ENCODE measurements around the gene DCUN1D2. TPM values are rescaled to one million over a fixed set of nuclear protein-coding genes. Genes with fewer than 3 reads are reported as not detected.

Gene DCUN1D2
- total RNA-seq, 4 donors from 2014 or later, result 45.1 to 63.6 (median 56.0) TPM

DNA sequence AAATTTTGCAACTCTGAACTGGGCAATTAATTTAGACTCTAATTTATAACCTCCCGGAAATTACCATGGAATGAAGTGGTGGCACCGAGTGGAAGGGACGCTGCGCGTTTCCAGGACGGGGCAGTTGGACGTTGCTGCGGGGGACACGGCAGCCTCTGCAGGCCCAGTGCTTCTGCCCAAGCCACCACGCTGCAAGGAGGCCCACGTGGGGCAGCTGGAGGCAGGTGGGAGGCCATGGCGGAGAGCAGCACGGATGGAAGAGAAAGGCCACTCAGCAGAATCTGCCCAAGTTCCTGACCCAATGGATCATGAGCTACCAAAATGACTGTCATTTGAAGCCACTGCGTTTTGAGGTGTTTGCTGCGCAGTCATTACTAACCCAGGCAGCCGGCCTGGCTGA is 26.0 kb downstream of the DCUN1D2 start:
- intact Hi-C loops (cut with DNase I; ENCODE audit: low total_unique reads) (no loop called here), in situ Hi-C loops (cut with MboI; ENCODE audit: low sequenced_read_pairs in 4 of 4) (no loop called here)
- no peak overlapping the region for H3K4me3 ChIP-seq
- no peaks in the 10 kb centered on the region for H3K27me3 ChIP-seq
- no peak for TF ChIP-seq POLR2A (IDR thresholded peaks at IDR 0.05)
- TF ChIP-seq, protein P1, sequence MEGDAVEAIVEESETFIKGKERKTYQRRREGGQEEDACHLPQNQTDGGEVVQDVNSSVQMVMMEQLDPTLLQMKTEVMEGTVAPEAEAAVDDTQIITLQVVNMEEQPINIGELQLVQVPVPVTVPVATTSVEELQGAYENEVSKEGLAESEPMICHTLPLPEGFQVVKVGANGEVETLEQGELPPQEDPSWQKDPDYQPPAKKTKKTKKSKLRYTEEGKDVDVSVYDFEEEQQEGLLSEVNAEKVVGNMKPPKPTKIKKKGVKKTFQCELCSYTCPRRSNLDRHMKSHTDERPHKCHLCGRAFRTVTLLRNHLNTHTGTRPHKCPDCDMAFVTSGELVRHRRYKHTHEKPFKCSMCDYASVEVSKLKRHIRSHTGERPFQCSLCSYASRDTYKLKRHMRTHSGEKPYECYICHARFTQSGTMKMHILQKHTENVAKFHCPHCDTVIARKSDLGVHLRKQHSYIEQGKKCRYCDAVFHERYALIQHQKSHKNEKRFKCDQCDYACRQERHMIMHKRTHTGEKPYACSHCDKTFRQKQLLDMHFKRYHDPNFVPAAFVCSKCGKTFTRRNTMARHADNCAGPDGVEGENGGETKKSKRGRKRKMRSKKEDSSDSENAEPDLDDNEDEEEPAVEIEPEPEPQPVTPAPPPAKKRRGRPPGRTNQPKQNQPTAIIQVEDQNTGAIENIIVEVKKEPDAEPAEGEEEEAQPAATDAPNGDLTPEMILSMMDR (IDR thresholded peaks at IDR 0.05 in 4 of 5, conservative IDR thresholded peaks at IDR 0.05 in 1 of 5), result no peak
- H3K9me3 ChIP-seq, result no peaks in the 10 kb centered on the region
- peaks cover 0 to 5% of the 10 kb centered on the region in 2 donors for H3K4me1 ChIP-seq
- H3K36me3 ChIP-seq, result peaks cover 0 to 25% of the 10 kb centered on the region in 2 donors
- no peak for DNase-seq
- no peak overlapping the region for H3K27ac ChIP-seq
- ATAC-seq, result no peak

- in situ Hi-C loops (cut with MboI; ENCODE audit: low sequenced_read_pairs in 4 of 4) (no loop called here), intact Hi-C loops (cut with DNase I; ENCODE audit: low total_unique reads) (no loop called here)
- Histone ChIP-seq H3K27ac (peak overlapping the region in 1 of 4 donors; percentile 60), H3K4me1 (peaks cover 0 to 5% of the 10 kb centered on the region in 2 donors), H3K36me3 (peaks cover 0 to 47% of the 10 kb centered on the region in 2 donors), H3K9me3 (no peaks in the 10 kb centered on the region), H3K27me3 (no peaks in the 10 kb centered on the region), H3K4me3 (no peak overlapping the region)
- DNase-seq (no peak), ATAC-seq (peak in 1 of 2 donors; percentile 56)
- TF ChIP-seq, protein P1 (IDR thresholded peaks at IDR 0.05 in 4 of 5, conservative IDR thresholded peaks at IDR 0.05 in 1 of 5), result no peak
- no peak for TF ChIP-seq POLR2A (IDR thresholded peaks at IDR 0.05)
Measured at GRCh38 chr13:113461022-113461751, 29.3 kb downstream of the DCUN1D2 start.

DNA sequence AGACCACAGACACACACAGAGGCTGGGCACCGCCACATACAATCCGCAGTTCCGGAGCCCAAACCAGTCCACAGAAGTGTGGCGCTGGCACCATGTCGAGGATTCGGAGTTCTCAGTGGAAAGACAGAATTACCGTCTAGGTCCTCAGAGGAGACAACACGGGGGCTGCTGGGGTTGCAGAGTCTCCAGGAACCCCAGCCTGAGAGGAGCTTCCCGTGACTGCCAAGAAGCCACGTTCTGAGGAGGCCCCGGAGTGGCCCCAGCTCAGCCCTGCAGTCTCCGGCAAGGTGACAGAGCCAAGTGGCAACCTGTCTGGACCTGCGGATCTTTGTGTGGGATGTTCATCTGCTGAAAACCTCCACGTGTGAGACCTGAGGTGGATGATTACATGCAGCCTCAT is 29.9 kb downstream of the DCUN1D2 start:
- Histone ChIP-seq H3K4me3 (no peak overlapping the region), H3K27me3 (no peaks in the 10 kb centered on the region), H3K36me3 (peaks cover 0 to 46% of the 10 kb centered on the region in 2 donors), H3K27ac (no peak overlapping the region), H3K4me1 (peaks cover 0 to 5% of the 10 kb centered on the region in 2 donors), H3K9me3 (no peaks in the 10 kb centered on the region)
- intact Hi-C loops (cut with DNase I; ENCODE audit: low total_unique reads), result no loop called here
- ATAC-seq (no peak), DNase-seq (no peak)
- in situ Hi-C loops (cut with MboI; ENCODE audit: low sequenced_read_pairs in 4 of 4), result no loop called here
- TF ChIP-seq, protein P1 (IDR thresholded peaks at IDR 0.05 in 4 of 5, conservative IDR thresholded peaks at IDR 0.05 in 1 of 5), result no peak
- no peak for TF ChIP-seq POLR2A (IDR thresholded peaks at IDR 0.05)

DNA sequence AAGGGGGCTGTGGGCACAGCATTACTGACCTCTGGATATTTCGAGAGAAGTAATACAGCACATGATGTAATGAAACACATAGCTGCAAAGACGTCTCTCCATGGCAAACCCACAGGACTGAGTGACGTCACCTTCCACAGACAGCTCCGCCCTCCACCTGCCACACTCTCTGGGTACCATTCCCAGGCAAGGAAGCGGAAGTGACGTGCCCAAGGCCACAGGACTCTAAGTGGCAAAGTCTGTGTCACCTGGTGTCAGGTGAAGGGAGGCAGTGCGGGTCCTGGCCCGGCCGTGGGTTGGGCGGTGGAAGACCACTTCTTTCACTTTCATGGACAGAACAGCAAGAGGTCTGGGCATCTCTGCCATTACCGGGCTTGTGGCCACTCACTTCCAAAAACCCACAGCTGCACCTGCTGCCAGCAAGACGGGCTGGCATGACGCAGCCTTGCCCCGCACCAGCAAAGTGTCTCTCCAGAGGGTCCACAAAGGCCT is 30.4 kb downstream of the DCUN1D2 start:
- ATAC-seq (no peak), DNase-seq (no peak)
- peaks cover 0 to 46% of the 10 kb centered on the region in 2 donors for H3K36me3 ChIP-seq
- H3K4me1 ChIP-seq, result peaks cover 0 to 5% of the 10 kb centered on the region in 2 donors
- intact Hi-C loops (cut with DNase I; ENCODE audit: low total_unique reads) (no loop called here), in situ Hi-C loops (cut with MboI; ENCODE audit: low sequenced_read_pairs in 4 of 4) (no loop called here)
- H3K27ac ChIP-seq, result no peak overlapping the region
- no peaks in the 10 kb centered on the region for H3K9me3 ChIP-seq
- H3K4me3 ChIP-seq, result no peak overlapping the region
- no peak for TF ChIP-seq POLR2A (IDR thresholded peaks at IDR 0.05)
- TF ChIP-seq, protein P1 (IDR thresholded peaks at IDR 0.05 in 4 of 5, conservative IDR thresholded peaks at IDR 0.05 in 1 of 5), result no peak
- H3K27me3 ChIP-seq, result no peaks in the 10 kb centered on the region
